Mesendoderm (in vitro differentiated cells): Measurements from ENCODE around the gene RPLP1.
A peak's percentile ranks its signal among the peaks of the same experiment; 100 is the strongest.

Source experiments
- DNase-seq: peaks from one replicate; pipeline ENCODE4 v3.0.0; 2013
- H2AK5ac ChIP-seq: 2 replicates; pipeline ENCODE4 v1.6.1; 2013; ENCODE audit warnings: low read length, inconsistent platforms
- H2BK120ac ChIP-seq: 2 replicates; pipeline ENCODE4 v1.6.1; 2013; ENCODE audit warnings: low read depth, mild to moderate bottlenecking, low read length, moderate library complexity, mixed read lengths
- H2BK15ac ChIP-seq: replicated peaks from 2 replicates; pipeline ENCODE4 v1.6.1; 2013; ENCODE audit warnings: low read depth, mild to moderate bottlenecking, moderate library complexity
- H2BK5ac ChIP-seq: 2 replicates; pipeline ENCODE4 v1.6.1; 2013; ENCODE audit warnings: low read length, inconsistent platforms
- H3K18ac ChIP-seq: 2 replicates; pipeline ENCODE4 v1.6.1; 2013; ENCODE audit warnings: mild to moderate bottlenecking, low read length, mixed read lengths
- H3K23ac ChIP-seq: one replicate; pipeline ENCODE4 v1.6.1; 2013; ENCODE audit warnings: low read length
- H3K27ac ChIP-seq: 2 replicates; pipeline ENCODE4 v1.5.1; 2013; ENCODE audit warnings: low read depth, mild to moderate bottlenecking, inconsistent platforms, low read length, moderate library complexity
- H3K27me3 ChIP-seq: 2 replicates; pipeline ENCODE4 v1.6.1; 2013; ENCODE audit warnings: low read length, control low read depth, mild to moderate bottlenecking, inconsistent platforms; ENCODE audit not compliant: insufficient read depth, poor library complexity
- H3K36me3 ChIP-seq: 2 replicates; pipeline ENCODE4 v1.6.1; 2013; ENCODE audit warnings: low read length, inconsistent platforms; ENCODE audit not compliant: control insufficient read depth, insufficient read depth
- H3K4ac ChIP-seq: one replicate; pipeline ENCODE4 v1.6.1; 2013; ENCODE audit warnings: low read depth, mild to moderate bottlenecking, low read length, moderate library complexity
- H3K4me1 ChIP-seq: 2 replicates; pipeline ENCODE4 v1.6.1; 2013; ENCODE audit warnings: low read depth, low read length, inconsistent platforms; ENCODE audit not compliant: control insufficient read depth
- H3K4me2 ChIP-seq: 2 replicates; pipeline ENCODE4 v1.6.1; 2013; ENCODE audit warnings: low read length
- H3K4me3 ChIP-seq: 2 replicates; pipeline ENCODE4 v1.5.1; 2013; ENCODE audit warnings: mild to moderate bottlenecking, low read length
- H3K56ac ChIP-seq: one replicate; pipeline ENCODE4 v1.6.1; 2013; ENCODE audit warnings: low read length
- H3K79me1 ChIP-seq: 2 replicates; pipeline ENCODE4 v1.6.1; 2013; ENCODE audit warnings: low read length, inconsistent platforms
- H3K79me2 ChIP-seq: 2 replicates; pipeline ENCODE4 v1.6.1; 2013; ENCODE audit warnings: mild to moderate bottlenecking, low read length; ENCODE audit not compliant: control insufficient read depth, insufficient read depth
- H3K9ac ChIP-seq: 2 replicates; pipeline ENCODE4 v1.6.1; 2013; ENCODE audit warnings: low read length, inconsistent platforms
- H4K5ac ChIP-seq: one replicate; pipeline ENCODE4 v1.6.1; 2013; ENCODE audit warnings: low read length
- H4K8ac ChIP-seq: one replicate; pipeline ENCODE4 v1.6.1; 2013; ENCODE audit warnings: low read depth, mild to moderate bottlenecking, control low read depth, low read length, moderate library complexity
- WGBS: extraction: QIAGEN DNeasy Blood & Tissue Kit; methylation state at CpG from one replicate; pipeline ENCODE4 v1.1.7; 2013; ENCODE audit warnings: low lambda C conversion rate, missing lambda C conversion rate; ENCODE audit not compliant: insufficient coverage; ENCODE audit errors: extremely low coverage; 5-methylcytosine and 5-hydroxymethylcytosine counted together

Gene RPLP1

GRCh38 chr15:69460481-69460880 is 7.9 kb downstream of the RPLP1 start:
- DNase-seq: no peak
- H3K27ac ChIP-seq: no peak overlapping the region
- H3K79me2 ChIP-seq: peaks cover 3% of the 10 kb centered on the region
- H4K5ac ChIP-seq: no peak overlapping the region
- no peak overlapping the region for H3K18ac ChIP-seq
- no peak overlapping the region for H3K9ac ChIP-seq
- H2BK15ac ChIP-seq: no peak overlapping the region
- no peak overlapping the region for H3K4me3 ChIP-seq
- H3K4me1 ChIP-seq: no peaks in the 10 kb centered on the region
- H3K4me2 ChIP-seq: no peak overlapping the region
- H4K8ac ChIP-seq: no peak overlapping the region
- no peaks in the 10 kb centered on the region for H3K27me3 ChIP-seq
- H2BK5ac ChIP-seq: no peak overlapping the region
- H3K56ac ChIP-seq: no peak overlapping the region
- no peak overlapping the region for H2AK5ac ChIP-seq
- H3K79me1 ChIP-seq: peaks cover 3% of the 10 kb centered on the region
- H3K23ac ChIP-seq: no peak overlapping the region
- no CpG with 5 or more reads among the region's 1 CpG for WGBS
- no peak overlapping the region for H2BK120ac ChIP-seq
- peaks cover 6% of the 10 kb centered on the region for H3K36me3 ChIP-seq
- H3K4ac ChIP-seq: no peak overlapping the region

- no peak overlapping the region for H4K5ac ChIP-seq
- H2BK15ac ChIP-seq: no peak overlapping the region
- no peak overlapping the region for H3K4me2 ChIP-seq
- no CpG with 5 or more reads among the region's 23 CpGs for WGBS
- H3K36me3 ChIP-seq: no peaks in the 10 kb centered on the region
- no peak overlapping the region for H3K27ac ChIP-seq
- H3K9ac ChIP-seq: peak overlapping the region; percentile 64
- no peak overlapping the region for H3K4ac ChIP-seq
- H3K27me3 ChIP-seq: no peaks in the 10 kb centered on the region
- no peak overlapping the region for H2BK120ac ChIP-seq
- H3K23ac ChIP-seq: no peak overlapping the region
- H3K56ac ChIP-seq: peak overlapping the region; percentile 18
- H2BK5ac ChIP-seq: no peak overlapping the region
- no peak overlapping the region for H3K18ac ChIP-seq
- H3K79me1 ChIP-seq: no peaks in the 10 kb centered on the region
- DNase-seq: no peak
- no peak overlapping the region for H4K8ac ChIP-seq
- no peaks in the 10 kb centered on the region for H3K4me1 ChIP-seq
- H3K79me2 ChIP-seq: no peaks in the 10 kb centered on the region
- H2AK5ac ChIP-seq: no peak overlapping the region
- no peak overlapping the region for H3K4me3 ChIP-seq
Observed at GRCh38 chr15:69462030-69462492, 9.4 kb downstream of the RPLP1 start.

- H3K18ac ChIP-seq: peak overlapping the region; percentile 86
- H4K5ac ChIP-seq: no peak overlapping the region
- no peak overlapping the region for H2BK15ac ChIP-seq
- peak overlapping the region; percentile 95 for H3K27ac ChIP-seq
- H3K79me2 ChIP-seq: no peaks in the 10 kb centered on the region
- no peaks in the 10 kb centered on the region for H3K4me1 ChIP-seq
- H3K4me3 ChIP-seq: peak overlapping the region; percentile 22
- H3K27me3 ChIP-seq: no peaks in the 10 kb centered on the region
- peak overlapping the region; percentile 95 for H3K56ac ChIP-seq
- H3K23ac ChIP-seq: no peak overlapping the region
- H3K4ac ChIP-seq: peak overlapping the region; percentile 65
- WGBS: no CpG with 5 or more reads among the region's 46 CpGs
- H3K79me1 ChIP-seq: no peaks in the 10 kb centered on the region
- H2AK5ac ChIP-seq: no peak overlapping the region
- peak overlapping the region; percentile 82 for H3K9ac ChIP-seq
- DNase-seq: peak; percentile 99
- no peak overlapping the region for H4K8ac ChIP-seq
- peak overlapping the region; percentile 28 for H2BK5ac ChIP-seq
- no peaks in the 10 kb centered on the region for H3K36me3 ChIP-seq
- H3K4me2 ChIP-seq: peak overlapping the region; percentile 76
- no peak overlapping the region for H2BK120ac ChIP-seq
Observed at GRCh38 chr15:69462493-69463181, 10.0 kb downstream of the RPLP1 start.

GRCh38 chr15:69463182-69463756 is 10.7 kb downstream of the RPLP1 start:
- Histone ChIP-seq H3K9ac (peak overlapping the region; percentile 82), H3K18ac (peak overlapping the region; percentile 86), H3K36me3 (no peaks in the 10 kb centered on the region), H3K23ac (no peak overlapping the region), H2AK5ac (no peak overlapping the region), H3K4me1 (no peaks in the 10 kb centered on the region), H2BK120ac (no peak overlapping the region), H2BK5ac (no peak overlapping the region), H3K4ac (peak overlapping the region; percentile 65), H3K56ac (peak overlapping the region; percentile 95), H3K4me3 (no peak overlapping the region), H3K79me2 (no peaks in the 10 kb centered on the region), H3K27me3 (no peaks in the 10 kb centered on the region), H3K79me1 (no peaks in the 10 kb centered on the region), H3K4me2 (peak overlapping the region; percentile 76), H2BK15ac (no peak overlapping the region), H3K27ac (peak overlapping the region; percentile 95), H4K8ac (peak overlapping the region; percentile 91), H4K5ac (no peak overlapping the region)
- DNase-seq: no peak
- no CpG with 5 or more reads among the region's 13 CpGs for WGBS

GRCh38 chr15:69465253-69465652 is 12.6 kb downstream of the RPLP1 start:
- no peak overlapping the region for H3K27ac ChIP-seq
- H2BK15ac ChIP-seq: no peak overlapping the region
- no peaks in the 10 kb centered on the region for H3K27me3 ChIP-seq
- H4K5ac ChIP-seq: no peak overlapping the region
- H2AK5ac ChIP-seq: no peak overlapping the region
- no peaks in the 10 kb centered on the region for H3K79me1 ChIP-seq
- no peak overlapping the region for H3K23ac ChIP-seq
- H3K56ac ChIP-seq: no peak overlapping the region
- H3K36me3 ChIP-seq: no peaks in the 10 kb centered on the region
- H3K4me2 ChIP-seq: no peak overlapping the region
- no peak overlapping the region for H3K18ac ChIP-seq
- no peak overlapping the region for H4K8ac ChIP-seq
- no peaks in the 10 kb centered on the region for H3K79me2 ChIP-seq
- no peak for DNase-seq
- no CpG with 5 or more reads among the region's 1 CpG for WGBS
- no peak overlapping the region for H3K4me3 ChIP-seq
- no peaks in the 10 kb centered on the region for H3K4me1 ChIP-seq
- H3K4ac ChIP-seq: no peak overlapping the region
- H3K9ac ChIP-seq: no peak overlapping the region
- no peak overlapping the region for H2BK5ac ChIP-seq
- H2BK120ac ChIP-seq: no peak overlapping the region
